Measurements from ENCODE around the gene TRIM15.

TRIM15 gene

DNA sequence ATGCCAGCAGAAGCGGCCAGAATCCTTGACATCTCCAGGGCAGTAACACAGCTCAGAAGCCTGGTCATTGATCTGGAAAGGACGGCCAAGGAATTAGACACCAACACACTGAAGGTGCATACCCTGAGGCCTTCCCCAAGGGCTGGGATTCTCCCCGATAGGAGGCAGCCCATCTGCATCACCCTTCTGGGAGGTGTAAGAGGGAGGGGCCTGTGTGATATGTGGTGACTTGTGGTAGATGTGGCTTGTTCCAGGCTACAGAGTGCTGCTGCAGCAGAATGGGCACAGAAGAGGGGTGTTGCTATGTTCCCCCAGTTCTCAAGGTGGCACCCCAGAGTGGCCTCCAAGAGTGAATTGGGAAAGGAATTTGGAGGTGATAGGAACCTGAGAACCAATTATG, 16.2 kb upstream of the TRIM15 start:
- DNase-seq: no peak

DNA sequence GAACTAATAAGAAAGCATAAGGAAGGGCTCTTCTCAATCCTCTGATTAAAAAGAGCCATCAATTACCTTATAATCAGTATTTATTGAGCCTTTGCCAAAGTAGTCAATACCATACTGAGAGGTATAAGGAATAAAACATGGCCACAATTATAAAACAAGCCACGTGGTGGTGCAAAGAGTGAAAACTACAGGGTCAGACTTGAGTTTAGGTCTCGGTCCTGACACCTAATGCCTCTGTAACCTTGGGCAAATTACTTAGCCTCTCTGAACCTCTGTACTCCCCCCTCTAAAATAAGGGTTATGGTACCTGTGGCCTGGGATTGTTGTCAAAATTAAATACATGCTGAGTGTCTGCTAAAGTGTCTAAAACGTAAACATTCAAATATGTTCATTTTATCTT, 14.1 kb upstream of the TRIM15 start:
- no peak for DNase-seq

DNA sequence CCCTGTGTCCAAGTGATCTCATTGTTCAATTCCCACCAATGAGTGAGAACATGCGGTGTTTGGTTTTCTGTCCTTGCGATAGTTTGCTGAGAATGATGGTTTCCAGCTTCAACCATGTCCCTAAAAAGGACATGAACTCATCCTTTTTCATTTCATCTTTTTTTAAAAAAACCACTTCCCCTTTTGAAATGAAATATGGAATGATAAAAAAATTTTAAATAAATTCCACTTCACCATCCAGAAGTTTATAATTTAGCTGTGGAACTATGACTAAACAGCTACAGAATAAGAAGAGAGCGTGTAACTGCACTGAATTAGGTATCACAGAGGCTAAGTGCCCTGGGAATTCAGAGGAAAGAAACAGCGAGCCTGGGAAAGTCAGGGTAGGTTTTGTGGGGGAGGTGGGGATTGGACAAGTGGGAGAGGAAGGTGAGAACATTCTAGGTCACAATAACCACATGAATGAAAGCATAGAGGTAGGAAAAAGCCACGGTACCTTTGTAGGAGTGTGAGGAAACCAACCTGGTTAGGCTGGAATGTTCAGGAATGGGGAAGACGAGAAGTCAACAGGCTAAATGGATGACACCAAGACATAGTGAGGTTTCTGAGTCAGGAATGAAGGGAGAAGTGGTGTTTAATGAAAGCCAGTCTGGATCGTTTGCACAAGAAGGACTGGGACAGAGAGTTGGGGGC, 13.3 kb upstream of the TRIM15 start:
- no peak for DNase-seq

DNA sequence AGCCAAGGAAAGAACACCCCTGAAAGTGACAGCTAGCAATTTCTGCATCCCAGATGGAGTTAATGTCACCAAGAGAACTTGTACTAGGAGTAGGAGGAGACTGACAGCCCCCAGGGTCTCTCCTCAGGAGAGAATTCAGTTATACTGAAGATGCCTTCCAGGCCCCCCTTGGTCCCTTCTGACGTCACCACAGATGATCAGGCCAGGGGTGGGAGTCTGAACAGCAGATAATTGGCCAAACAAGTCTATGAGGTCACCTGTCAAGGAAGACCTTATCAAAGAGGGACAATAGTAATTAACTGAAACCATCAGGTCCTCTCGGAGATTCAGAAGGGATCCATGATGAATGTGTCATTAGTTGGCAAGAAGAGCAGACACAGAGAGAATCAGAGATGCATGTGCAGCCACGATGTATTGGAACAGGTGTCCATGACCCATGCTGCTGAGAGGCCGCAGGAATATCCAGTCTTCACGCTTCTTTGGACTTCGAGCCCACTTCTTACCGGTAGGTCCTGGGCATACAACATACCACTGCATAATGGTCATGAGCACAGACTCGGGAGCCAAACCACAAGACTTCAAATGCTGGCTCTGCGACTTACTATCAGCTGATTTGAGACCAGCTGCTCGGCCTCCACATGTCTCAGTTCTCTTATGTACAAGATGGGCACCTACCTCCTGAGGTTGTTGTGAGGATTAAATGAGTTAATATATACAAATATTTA, 12.5 kb upstream of the TRIM15 start:
- DNase-seq: no peak

DNA sequence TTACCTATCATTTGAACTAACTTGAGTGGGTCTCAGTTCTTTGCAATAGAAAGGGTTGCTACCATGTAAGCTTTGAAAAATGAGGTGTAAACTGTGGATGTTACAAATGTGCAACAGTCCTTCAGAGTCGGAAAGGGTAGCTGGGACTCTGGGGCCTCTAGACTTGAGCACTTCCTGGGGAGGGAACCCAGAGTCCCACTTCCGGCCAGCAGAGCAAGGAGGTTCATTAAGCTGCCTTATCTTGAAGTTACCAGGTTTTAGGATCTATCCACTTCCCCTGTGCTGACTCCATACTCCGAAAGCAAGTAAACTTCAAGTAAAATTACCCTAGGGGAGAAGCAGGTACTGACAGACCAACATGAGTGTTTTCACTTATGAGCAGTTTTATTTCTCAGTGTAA, 11.8 kb upstream of the TRIM15 start:
- DNase-seq: no peak

DNA sequence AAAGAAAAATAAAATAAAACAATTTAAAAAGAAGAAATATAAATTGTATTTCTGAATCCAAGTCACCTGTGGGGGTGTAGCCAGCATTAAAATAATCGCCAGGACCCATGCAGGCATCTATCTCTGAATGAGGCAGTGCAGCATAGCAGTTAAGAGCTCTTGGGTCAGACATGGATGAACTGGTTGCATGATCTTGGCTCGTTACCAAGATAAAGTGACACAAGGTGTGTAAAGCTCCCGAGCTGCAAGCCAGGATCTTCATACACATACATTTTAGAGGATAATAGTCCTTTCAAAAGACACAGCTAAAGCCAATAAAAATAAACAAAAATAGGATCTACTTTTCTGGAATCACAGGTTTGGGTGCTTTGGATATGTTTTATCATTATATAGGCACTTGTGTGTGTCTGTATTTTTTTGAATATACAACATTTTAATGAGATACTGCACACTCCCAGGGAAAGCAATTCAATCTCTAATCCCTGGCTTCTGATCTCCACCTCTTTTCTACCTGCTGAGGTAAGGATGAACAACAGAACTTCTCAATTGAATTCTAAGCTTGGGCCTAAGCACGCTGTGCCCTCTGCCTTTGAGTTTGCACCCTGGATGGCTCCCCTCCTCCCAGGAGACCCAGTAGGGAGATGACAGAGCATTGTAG, 11.2 kb upstream of the TRIM15 start:
- DNase-seq: no peak

DNA sequence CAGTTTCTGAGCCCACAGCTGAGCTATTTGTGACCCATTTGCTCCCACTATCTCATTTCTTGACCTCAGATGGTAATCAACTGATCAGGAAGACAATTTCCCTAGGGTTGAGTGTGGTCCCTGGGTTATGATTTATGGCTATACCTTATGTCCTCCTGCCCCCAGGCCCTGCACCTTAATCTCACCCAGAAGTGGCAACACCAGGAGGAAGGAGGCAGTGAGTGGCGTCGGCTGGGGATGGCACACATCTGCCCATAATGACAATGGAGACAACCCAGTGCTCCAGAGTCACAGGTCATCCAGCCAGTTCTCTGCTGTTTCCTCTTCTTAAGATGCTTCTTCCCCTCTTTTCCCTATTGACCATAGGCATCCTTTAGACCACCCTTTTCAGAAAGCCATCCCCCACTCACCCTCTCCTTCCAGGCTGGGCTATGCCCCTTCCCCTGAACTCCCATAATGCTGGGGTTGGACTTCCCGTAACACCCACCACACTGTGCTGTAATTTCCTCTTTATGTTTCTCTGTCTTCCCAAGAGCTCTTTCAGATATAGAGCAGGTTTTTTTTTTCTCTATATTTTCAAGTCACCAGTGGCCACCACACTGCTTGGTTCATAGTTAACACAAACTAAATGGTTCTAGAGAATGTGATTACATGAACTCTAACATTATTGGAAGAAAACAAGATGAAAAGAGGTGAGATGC, 10.3 kb upstream of the TRIM15 start:
- DNase-seq: no peak

DNA sequence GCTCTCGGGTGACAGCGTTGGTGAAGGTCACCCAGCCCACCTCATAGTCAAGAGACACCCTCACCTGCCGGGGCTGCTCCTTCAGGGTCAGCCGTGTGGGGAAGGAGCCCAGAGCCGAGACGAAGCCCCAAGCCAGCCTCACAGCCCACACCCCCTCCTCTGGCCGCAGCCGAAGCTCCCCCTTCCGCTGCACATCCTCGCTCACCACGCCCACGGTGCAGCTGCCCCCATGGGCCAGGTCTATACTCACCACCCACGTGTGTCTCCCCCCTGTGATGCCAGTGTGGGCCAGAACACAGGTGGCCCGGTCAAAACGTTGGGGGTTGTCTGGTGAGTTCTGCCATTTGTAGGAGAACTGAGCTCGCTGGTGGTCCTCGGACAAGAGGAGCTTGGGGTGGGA, 9.3 kb upstream of the TRIM15 start:
- no peak for DNase-seq

DNA sequence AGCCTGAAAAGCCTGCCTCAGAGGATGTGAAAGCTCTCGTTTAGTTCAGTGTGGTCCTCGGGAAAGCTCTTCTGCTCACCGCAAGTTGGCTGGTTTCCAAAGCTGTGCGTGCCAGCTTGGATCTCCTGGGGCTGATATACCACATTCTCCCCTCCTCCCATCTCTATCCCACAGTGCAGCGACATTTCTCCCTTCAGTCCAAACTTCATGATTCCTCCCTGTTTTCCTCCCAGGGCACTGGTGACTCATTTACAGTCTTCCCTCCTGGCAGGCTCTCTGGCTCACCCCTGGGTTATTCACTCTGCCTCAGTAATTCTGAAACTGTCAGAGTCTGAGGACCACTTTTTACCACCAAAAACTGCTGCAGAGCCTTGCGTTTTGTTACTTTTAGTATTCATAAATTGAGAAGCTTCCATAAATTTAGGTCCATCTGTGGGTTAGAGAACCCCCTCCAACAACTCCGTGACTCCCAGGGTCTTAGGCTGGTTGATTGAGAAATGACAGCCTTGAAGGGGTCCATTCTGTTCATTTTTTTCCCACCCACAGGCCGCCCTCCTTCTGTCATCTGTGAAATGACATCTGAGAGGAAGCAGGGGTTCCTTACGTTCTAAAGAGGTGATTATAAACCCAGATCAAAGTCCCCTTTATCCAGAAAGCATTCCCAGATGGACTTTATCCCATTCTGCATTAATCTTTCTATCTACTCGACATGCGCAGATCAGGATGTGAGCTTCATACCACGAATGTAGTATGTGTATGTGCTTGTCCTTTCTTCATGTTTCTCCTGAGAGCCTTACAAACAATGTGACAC, 8.4 kb upstream of the TRIM15 start:
- DNase-seq: no peak

DNA sequence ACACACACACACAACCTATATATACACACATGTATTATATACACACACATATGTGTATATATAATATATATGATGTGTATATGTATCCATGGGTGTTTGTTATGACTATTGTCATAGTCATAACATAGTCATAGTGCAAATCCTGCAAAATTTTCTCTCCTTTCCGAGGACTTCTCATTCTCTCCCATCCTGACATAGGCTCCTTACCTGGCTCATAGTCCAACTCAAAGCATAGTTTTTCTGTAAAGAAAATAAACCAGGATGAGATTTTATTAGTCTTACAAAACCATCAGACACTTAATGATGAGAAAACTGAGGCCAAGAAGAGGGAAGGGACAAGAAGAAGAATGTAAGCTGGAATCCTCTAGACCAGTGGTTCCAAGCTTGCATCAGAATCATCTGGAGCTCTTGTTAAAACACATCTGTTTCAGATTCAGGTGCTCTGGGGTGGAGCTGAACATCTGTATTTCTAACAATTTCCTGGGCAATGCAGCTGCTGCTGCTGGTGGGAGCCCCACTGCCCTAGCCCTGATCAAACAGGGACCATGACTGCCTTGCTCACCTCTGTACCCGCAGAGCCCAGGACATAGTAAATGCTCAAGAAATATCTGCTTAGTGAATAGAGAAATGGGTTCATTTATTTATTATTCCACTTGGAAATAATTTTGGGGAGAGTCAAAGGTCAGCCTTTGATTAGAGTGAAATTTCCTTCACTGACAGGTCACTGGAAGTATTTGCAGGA, 7.7 kb upstream of the TRIM15 start:
- no peak for DNase-seq

DNA sequence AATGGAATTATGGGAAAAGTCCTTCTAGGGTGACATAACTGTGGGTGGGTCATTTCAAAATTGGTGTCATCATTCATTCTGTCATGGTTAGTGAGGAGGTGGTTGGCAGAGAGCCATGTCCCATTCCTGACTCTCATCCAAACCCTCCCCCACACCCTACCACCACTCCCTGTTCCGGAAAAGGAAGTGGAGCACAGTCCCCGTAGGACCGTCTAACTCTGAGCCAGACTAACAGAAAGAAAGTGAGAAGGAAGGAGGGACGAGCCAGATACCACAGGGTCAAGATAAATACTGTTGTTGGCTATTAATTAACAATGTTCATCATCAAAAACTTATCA, 7.1 kb upstream of the TRIM15 start:
- no peak for DNase-seq

DNA sequence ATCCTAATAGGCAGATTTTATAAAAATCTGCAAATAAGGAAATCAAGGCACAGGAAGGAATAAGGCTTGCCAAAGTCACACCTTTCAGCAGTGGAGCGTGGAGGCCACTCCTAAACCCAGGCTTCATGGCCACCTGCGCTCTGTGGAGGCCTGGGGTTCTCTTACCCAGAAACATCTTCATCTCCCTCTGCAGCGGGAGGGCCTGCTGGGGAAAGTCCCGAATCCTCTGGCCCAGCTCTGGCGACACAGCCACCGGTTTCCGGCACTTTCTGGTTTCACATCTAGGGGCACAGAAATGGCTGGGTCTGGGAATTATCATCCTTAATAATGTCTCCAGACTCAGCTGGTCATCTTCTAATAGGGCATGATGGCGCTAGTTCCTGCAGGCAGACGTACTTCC, 6.6 kb upstream of the TRIM15 start:
- DNase-seq: no peak

DNA sequence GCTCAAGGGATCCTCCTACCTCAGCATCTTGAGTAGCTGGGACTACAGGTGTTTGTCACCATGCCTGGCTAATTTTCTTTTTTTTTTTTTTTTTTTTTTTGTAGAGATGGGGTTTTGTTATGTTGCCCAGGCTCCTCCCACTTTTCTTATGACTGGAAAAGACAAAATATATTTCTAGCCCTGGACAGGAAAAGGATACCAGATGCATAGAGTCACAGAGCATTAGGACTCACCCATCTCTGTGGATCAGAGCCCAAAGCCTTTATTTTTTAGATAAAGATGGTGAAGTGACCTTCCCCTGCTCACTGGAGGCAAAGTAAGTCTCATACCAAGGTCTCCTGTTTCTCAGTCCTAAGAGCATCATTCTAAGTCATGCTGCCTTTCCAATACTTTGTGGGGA, 5.8 kb upstream of the TRIM15 start:
- DNase-seq: no peak

DNA sequence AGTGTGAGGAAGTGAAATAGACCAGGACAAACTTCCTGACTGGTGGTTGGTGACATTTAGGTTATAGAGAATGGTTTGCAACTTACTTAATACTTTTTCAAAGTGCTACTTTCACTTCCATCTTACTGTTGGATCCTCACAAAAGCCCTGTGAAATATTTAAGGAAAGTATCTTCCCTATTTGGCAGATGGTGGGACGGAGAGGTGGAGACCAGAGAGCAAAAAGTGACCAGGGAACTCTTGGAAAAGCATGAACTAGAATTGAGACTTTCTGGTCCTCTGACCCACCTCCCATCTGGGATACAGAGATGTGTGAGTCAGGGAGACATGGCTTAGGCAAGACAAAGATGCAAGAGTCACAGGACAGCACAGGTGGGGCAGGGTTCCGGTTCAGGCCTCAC, 5.3 kb upstream of the TRIM15 start:
- DNase-seq: no peak

DNA sequence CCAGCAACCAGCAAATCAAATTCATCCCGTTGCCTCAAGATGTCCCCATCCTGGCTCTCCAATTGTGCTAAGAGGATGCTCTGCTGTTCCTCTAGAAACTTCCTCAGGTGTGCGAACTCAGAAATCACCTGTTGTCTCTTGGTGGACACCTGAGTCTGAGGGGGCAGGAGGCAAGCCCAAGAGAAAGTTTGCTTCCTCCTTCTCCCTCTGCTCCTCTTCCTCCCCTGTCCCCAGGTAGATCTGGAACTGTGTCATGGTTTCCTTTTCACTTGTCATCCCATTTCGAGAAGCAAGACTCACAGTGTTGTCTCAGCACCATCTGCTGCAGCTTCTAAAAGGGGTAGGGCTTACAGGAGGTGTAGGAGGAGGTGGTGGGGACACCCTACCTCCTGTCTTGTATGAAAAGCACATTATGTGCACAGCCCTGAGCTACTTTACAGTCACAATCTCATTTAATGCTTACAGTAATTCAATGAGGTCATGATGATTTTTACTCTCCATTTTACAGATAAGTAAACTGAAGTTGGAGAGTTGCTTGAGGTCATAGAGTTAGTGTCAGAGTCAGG, 4.8 kb upstream of the TRIM15 start:
- DNase-seq: no peak

DNA sequence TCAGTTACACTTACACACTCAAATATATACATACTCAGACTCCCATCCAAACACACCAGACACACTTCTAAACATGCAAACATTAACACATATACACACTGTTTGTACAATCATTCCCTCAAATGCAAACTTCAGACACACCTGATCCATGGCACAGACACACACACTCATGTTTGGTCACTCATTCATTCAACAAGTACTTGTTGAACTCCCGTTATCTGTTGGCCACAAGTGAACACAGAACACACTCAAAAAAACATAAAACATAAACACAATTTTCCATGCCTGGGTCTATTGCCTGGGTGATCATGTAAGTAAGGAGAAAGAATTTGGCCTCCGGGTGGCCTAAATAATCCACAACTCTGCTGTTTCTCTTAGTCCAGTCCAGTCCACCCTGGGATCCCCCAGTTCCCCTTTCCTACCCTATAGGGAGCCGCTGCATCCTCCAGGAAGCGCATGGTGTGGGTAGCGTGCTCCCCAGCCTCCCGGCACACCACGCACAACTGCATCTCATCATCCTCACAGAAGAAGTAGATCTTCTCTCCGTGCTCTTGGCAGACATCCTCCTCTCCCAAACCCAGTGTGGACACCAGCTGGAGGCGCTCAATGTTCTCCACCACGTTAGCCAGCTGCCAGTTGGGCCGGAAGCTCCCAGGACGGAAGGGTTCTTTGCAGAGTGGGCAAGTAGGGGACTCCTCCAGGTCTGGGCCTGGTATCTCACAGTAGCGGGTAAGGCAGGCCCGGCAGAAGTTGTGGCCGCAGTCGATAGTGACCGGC, 3.1 kb upstream of the TRIM15 start:
- no peak for DNase-seq

DNA sequence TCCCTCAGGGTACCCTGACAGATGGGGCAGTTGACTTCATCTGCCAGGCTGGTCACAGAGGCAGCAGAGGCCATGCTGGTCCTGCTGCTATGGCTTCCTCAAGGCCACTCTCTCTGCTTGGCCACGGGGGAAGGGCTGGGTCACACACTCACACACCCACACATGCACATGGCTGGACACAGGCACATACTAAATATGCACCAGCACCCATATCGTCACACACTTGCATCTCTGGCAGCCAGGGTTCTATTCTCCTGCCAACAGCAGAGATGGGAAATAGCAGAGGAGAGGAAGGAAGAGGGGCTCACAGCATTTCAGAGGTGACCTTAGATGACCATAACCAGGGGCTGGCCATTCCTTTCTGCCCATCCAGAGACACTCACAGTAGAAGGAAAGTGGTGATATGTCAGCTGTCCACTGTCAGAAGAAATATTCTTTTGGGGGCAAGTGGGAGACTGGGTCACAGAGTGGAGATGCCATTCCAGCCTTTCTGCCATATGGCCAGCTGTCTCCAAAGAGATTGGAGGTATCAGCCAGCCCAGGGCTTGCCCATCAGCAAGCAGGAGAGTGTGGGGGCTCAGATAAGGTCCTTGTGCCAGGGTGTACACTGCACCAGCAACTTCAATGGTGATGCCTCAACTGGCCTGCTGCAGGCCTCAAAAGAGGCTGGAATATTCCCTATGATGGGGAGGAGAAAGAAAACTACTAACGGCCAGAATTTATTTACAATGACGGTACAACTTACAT, 2.4 kb upstream of the TRIM15 start, which contains the start of gene TRIM10:
Gene TRIM10 (minus strand): TSS at position 427 of the 747 bp plus-strand sequence. CDS start 353 bp downstream, at position 74.
- DNase-seq: no peak

DNA sequence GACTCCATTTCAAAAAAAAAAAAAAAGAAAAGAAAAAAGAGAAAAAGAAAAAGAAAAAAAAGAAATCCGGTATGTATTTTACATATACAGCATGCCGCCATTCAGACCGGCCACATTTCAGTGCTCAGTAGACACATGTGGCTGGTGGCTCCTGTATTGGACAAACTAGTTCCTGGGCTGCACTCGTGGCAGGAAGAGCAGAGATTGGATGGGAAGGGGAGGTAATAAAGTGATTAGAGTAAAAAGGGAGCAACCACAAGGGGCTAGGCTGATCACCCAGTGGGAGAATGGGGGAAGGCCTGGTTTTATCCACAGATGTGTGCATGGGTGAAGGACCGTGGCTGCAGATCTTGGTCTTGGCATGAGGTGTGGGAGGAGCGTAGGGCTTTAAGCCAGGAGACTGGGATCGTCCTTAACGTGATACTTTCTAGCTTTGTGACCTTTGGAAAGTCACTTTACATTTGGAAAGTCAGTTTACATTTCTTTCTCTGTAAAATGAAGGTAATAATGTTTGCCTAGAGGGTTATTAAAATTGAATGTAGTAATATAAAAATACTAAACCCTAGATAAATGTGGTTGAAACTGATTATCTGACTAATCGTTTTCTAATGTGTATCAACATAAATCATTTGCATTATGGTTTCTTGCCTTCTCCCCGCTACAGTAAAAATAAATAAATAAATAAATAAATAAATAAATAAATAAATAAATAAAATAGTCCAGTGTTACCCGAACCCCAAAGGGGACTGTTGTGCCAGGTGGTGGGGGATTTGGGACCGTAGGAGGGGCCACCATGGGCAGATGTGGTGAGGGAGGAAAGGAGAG, 869 bp upstream of the TRIM15 start:
- DNase-seq: no peak

All from stimulated activated naive CD4-positive, alpha-beta T cell (primary cell).